Endothelial cell of hepatic sinusoid (primary cell): ENCODE data around the gene TNNT2.

Source experiments
- in situ Hi-C: cut with HindIII; loops from 2 replicates; pipeline ENCODE4 v1.10.0; 2017; ENCODE audit warnings: low sequenced_read_pairs

The TNNT2 gene

GRCh38 chr1:201404055-201404454 is 26.6 kb upstream of the TNNT2 start:
- in situ Hi-C loops: no loop called here

- in situ Hi-C loops: no loop called here
Measured at GRCh38 chr1:201403359-201403758, 25.9 kb upstream of the TNNT2 start.

GRCh38 chr1:201401700-201402099 is 24.2 kb upstream of the TNNT2 start:
- in situ Hi-C loops: no loop called here

GRCh38 chr1:201400852-201401230 is 23.4 kb upstream of the TNNT2 start:
- in situ Hi-C loops: no loop called here

- in situ Hi-C loops: no loop called here
Measured at GRCh38 chr1:201400212-201400851, 22.9 kb upstream of the TNNT2 start.

- in situ Hi-C loops: loop anchor here (5.0 kb wide), 1 partner anchor 97 kb away; no protein-coding TSS in a partner anchor
Measured at GRCh38 chr1:201399352-201400126, 22.1 kb upstream of the TNNT2 start.

GRCh38 chr1:201399018-201399351 is 21.5 kb upstream of the TNNT2 start, which contains the start of gene LAD1:
LAD1 (minus strand) TSS chr1:201399324; CDS start chr1:201399306, 18 bp downstream.
- in situ Hi-C loops: loop anchor here (5.0 kb wide), 1 partner anchor 97 kb away; no protein-coding TSS in a partner anchor

GRCh38 chr1:201397675-201398074 is 20.2 kb upstream of the TNNT2 start:
- in situ Hi-C loops: loop anchor here (5.0 kb wide), 1 partner anchor 95 kb away; no protein-coding TSS in a partner anchor

- in situ Hi-C loops: loop anchor here (5.0 kb wide), 1 partner anchor 95 kb away; no protein-coding TSS in a partner anchor
Measured at GRCh38 chr1:201396861-201397464, 19.5 kb upstream of the TNNT2 start.

GRCh38 chr1:201395936-201396335 is 18.5 kb upstream of the TNNT2 start:
- in situ Hi-C loops: loop anchor here (5.0 kb wide), 1 partner anchor 94 kb away; no protein-coding TSS in a partner anchor

GRCh38 chr1:201394591-201394990 is 17.1 kb upstream of the TNNT2 start:
- in situ Hi-C loops: no loop called here

GRCh38 chr1:201393076-201393475 is 15.6 kb upstream of the TNNT2 start:
- in situ Hi-C loops: no loop called here

- in situ Hi-C loops: no loop called here
Measured at GRCh38 chr1:201391651-201392511, 14.4 kb upstream of the TNNT2 start.

- in situ Hi-C loops: no loop called here
Measured at GRCh38 chr1:201391225-201391624, 13.7 kb upstream of the TNNT2 start.

GRCh38 chr1:201389051-201389450 is 11.6 kb upstream of the TNNT2 start:
- in situ Hi-C loops: loop anchor here (5.0 kb wide), 1 partner anchor 48 kb away; no protein-coding TSS in a partner anchor

- in situ Hi-C loops: loop anchor here (5.0 kb wide), 1 partner anchor 51 kb away; no protein-coding TSS in a partner anchor
Measured at GRCh38 chr1:201386208-201386607, 8.7 kb upstream of the TNNT2 start.

- in situ Hi-C loops: loop anchor here (5.0 kb wide), 1 partner anchor 52 kb away; no protein-coding TSS in a partner anchor
Measured at GRCh38 chr1:201385299-201385891, 7.9 kb upstream of the TNNT2 start.

- in situ Hi-C loops: no loop called here
Measured at GRCh38 chr1:201384406-201384782, 6.9 kb upstream of the TNNT2 start.

GRCh38 chr1:201383647-201384405 is 6.3 kb upstream of the TNNT2 start:
- in situ Hi-C loops: no loop called here
